GM12875 (cell line): ENCODE measurements around the gene IL1RAPL1.

ENCODE experiments used
- H3K4me3 ChIP-seq: one replicate; pipeline ENCODE4 v1.5.1; 2011; ENCODE audit warnings: low read depth, low read length, control low read depth
- TF ChIP-seq, protein P1 (sequence below): IDR thresholded peaks from 2 replicates; pipeline ENCODE4 v1.5.1; 2011; ENCODE audit warnings: low read depth, mild to moderate bottlenecking, control low read depth, inconsistent platforms, low read length, moderate library complexity, borderline replicate concordance; ENCODE audit not compliant: insufficient read depth

IL1RAPL1 gene

DNA sequence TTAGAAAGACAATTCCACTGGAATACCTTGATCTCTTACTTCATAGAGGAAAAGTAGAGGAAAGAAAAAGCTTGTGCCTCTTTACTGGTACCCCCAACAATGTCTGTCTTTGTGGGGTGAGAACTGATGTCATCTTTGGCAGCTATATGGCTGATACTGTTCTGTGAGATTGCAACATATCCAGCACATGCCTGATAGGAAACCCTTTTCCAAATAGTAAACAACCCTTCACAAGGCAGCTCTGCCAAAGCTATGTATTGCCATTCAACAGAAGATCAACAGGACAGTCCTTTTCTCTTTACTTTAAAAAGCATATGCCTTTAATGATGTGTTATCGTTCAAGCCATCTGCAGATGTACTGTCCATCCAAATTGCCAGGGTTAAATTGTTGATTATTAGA is 105.9 kb downstream of the IL1RAPL1 start:
- TF ChIP-seq, protein P1, sequence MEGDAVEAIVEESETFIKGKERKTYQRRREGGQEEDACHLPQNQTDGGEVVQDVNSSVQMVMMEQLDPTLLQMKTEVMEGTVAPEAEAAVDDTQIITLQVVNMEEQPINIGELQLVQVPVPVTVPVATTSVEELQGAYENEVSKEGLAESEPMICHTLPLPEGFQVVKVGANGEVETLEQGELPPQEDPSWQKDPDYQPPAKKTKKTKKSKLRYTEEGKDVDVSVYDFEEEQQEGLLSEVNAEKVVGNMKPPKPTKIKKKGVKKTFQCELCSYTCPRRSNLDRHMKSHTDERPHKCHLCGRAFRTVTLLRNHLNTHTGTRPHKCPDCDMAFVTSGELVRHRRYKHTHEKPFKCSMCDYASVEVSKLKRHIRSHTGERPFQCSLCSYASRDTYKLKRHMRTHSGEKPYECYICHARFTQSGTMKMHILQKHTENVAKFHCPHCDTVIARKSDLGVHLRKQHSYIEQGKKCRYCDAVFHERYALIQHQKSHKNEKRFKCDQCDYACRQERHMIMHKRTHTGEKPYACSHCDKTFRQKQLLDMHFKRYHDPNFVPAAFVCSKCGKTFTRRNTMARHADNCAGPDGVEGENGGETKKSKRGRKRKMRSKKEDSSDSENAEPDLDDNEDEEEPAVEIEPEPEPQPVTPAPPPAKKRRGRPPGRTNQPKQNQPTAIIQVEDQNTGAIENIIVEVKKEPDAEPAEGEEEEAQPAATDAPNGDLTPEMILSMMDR: no peak
- no peak overlapping the region for H3K4me3 ChIP-seq

DNA sequence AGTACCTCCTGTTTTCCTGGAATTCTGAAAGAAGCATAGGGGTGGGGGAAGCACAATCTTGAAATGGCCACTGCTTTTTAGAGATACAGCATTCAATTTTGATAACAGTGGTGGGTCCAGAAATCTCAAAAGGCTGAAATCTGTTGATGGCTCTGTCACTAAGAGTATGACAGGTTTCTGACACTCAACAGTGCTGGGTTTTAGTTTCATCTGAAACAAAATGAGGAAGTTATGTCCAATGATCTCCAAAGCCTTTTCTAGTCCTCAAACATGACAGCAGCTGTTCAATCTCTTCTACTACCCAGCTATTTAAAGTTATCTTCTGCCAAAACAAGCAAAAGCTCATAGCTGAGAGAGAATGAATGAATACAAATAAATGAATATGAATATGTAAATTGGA is 110.5 kb downstream of the IL1RAPL1 start:
- no peak overlapping the region for H3K4me3 ChIP-seq
- TF ChIP-seq, protein P1: no peak

DNA sequence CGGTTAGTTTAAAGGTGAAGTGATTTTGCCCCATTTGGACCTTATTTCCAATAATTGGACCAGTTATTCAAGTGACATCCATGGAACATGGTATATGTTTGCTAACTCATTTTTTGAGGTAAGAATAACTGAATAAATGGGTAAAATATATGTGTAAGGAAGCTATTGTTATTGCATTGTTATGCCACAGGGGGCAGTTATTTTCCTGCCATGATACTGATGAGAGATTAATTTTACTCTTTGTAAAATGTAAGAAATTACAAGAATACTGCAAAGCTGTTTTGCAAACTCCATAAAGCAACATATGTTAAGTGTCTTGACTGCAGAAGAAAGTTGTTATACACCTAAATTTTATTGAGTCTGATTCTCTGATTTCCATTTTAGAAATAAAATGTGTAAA is 114.0 kb downstream of the IL1RAPL1 start:
- TF ChIP-seq, protein P1: no peak
- H3K4me3 ChIP-seq: no peak overlapping the region

DNA sequence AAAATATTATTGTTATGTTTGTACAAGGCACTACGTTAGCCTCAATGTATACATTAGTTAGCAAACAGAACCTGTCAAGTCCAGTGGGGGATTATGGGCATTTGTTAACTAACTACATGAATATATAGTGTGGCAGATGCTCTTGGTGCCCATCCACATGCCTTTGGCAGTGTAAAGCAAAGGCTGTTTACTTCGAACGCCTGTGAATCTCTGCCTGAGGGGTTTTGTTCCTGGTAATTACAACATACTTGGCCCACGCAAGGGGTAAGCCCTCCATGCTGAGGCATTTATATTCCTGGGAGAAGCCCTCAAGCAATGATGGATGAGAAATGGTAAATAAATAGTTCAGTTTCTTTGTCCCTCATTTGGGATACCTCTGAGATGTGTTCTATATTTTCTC is 119.7 kb downstream of the IL1RAPL1 start:
- TF ChIP-seq, protein P1: no peak
- H3K4me3 ChIP-seq: no peak overlapping the region

DNA sequence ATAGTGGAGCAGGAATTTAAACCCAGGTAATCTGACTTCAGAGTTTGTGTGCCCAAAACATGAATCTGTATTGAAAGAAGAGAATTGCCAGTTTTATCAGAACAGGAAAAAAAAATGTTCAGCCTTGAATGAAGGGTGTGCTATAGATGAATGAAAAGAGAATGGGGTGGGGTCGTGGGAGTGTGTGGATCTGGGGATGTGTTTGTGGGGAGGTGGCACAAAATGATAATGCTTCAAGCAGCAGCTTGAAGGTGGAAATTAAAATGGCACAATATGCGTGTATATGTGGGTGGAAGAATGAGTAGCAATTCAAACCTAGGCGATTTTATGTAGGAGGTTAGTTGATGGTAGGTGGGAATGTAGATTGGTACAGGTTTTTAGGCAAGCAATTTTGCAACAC is 122.2 kb downstream of the IL1RAPL1 start:
- TF ChIP-seq, protein P1: no peak
- no peak overlapping the region for H3K4me3 ChIP-seq

DNA sequence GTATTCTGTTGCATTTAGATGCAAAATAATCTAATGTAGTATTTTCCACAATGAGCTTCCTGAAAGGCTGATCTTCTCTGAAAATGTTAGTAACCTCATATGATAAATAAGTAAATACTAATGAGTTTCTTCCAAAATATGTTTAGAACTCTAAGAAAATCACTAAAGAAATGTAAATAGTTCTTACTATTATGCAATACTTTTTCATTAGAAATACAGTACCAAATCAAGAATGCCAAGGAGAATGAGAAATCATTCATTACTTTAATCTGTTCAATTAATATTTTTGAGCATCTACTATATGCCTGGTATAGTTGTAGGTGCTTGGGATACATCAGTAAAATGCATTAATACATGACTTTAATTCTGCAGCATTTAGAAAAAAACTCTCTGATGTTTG is 130.6 kb downstream of the IL1RAPL1 start:
- TF ChIP-seq, protein P1: no peak
- H3K4me3 ChIP-seq: no peak overlapping the region

DNA sequence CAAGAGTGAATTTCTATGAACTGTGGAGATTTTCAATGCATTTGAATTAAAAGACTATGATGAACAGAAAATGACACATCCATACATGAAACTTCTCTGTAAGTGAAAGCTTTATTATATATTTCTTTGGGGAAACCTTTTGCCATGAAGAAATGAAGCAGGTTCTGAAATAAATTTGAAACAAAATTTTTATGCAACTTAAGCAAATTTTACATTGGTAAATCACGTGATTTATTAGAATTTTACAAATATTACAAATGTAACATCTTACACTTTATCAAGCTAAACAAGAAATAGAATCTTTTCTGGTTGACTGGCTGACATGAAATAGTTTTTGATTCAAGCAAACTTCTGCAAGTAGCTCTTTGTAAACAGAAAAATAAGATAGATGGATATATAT is 131.2 kb downstream of the IL1RAPL1 start:
- H3K4me3 ChIP-seq: no peak overlapping the region
- TF ChIP-seq, protein P1: no peak
